IMR-90 (cell line): ENCODE data around the gene ZNF763. TPM values are rescaled to one million over a fixed set of nuclear protein-coding genes. Genes with fewer than 3 reads are reported as not detected.

Source experiments
- ATAC-seq: fragments of 200-7000 bp; cut with Tn5 transposase; 2 replicates; pipeline ENCODE4 v1.9.1; 2020; ENCODE audit warnings: low read depth, mild to moderate bottlenecking, moderate library complexity
- BruUV-seq: library from RNA; stranded (reverse); fragments of 400-500 nt; replicated peaks from 2 replicates; lab custom pipeline; 2021; lab: Mats Ljungman, UMichigan
- CTCF ChIA-PET: fragments of 300-600 bp; formaldehyde crosslinking; extraction: SDS; loops from one replicate; lab custom pipeline; 2021; ENCODE audit warnings: antibody characterized with exemption; lab: Yijun Ruan, JAX
- POLR2A ChIA-PET: fragments of 300-600 bp; sonication (Branson Sonifier 250); formaldehyde crosslinking; loops from one replicate; lab custom pipeline; 2022; ENCODE audit warnings: antibody characterized with exemption; ENCODE audit not compliant: unreplicated experiment; lab: Charles Lee
- DNase-seq: peaks from one replicate; pipeline ENCODE4 v3.0.0; 2013
- H2AFZ ChIP-seq: replicated peaks from 2 replicates; pipeline ENCODE3; 2013; ENCODE audit warnings: low read length, mild to moderate bottlenecking; ENCODE audit not compliant: poor library complexity
- H2AK5ac ChIP-seq: 2 replicates; pipeline ENCODE4 v1.6.1; 2013; ENCODE audit warnings: low read depth, low read length, inconsistent platforms
- H2AK9ac ChIP-seq: replicated peaks from 2 replicates; pipeline ENCODE3; 2013; ENCODE audit warnings: mild to moderate bottlenecking, low read depth, low read length, moderate library complexity; ENCODE audit not compliant: poor library complexity
- H2BK120ac ChIP-seq: 2 replicates; pipeline ENCODE4 v1.6.1; 2013; ENCODE audit warnings: low read depth, low read length, inconsistent platforms
- H2BK15ac ChIP-seq: 3 replicates; pipeline ENCODE4 v1.6.1; 2013; ENCODE audit warnings: low read depth, low read length, inconsistent platforms
- H2BK20ac ChIP-seq: 2 replicates; pipeline ENCODE4 v1.6.1; 2013; ENCODE audit warnings: low read depth, mild to moderate bottlenecking, inconsistent platforms, low read length, moderate library complexity
- H2BK5ac ChIP-seq: 2 replicates; pipeline ENCODE4 v1.6.1; 2013; ENCODE audit warnings: mild to moderate bottlenecking, low read depth, low read length, inconsistent platforms; ENCODE audit not compliant: poor library complexity, severe bottlenecking
- H3K14ac ChIP-seq: replicated peaks from 2 replicates; pipeline ENCODE4 v1.6.1; 2013; ENCODE audit warnings: low read depth, low read length, inconsistent platforms
- H3K18ac ChIP-seq: 2 replicates; pipeline ENCODE4 v1.6.1; 2013; ENCODE audit warnings: low read depth, low read length, control low read depth
- H3K23ac ChIP-seq: 2 replicates; pipeline ENCODE4 v1.6.1; 2013; ENCODE audit warnings: low read depth, low read length, inconsistent platforms
- H3K27ac ChIP-seq: 2 replicates; pipeline ENCODE4 v1.5.1; 2013; ENCODE audit warnings: mild to moderate bottlenecking, control low read depth, low read length; ENCODE audit not compliant: insufficient read depth
- H3K27me3 ChIP-seq: 2 replicates; pipeline ENCODE4 v1.6.1; 2013; ENCODE audit warnings: low read length; ENCODE audit not compliant: control insufficient read depth, insufficient read depth
- H3K36me3 ChIP-seq: 2 replicates; pipeline ENCODE4 v1.6.1; 2013; ENCODE audit warnings: low read length, mixed read lengths; ENCODE audit not compliant: control insufficient read depth, insufficient read depth
- H3K4ac ChIP-seq: 2 replicates; pipeline ENCODE4 v1.6.1; 2013; ENCODE audit warnings: low read depth, low read length, inconsistent platforms
- H3K4me1 ChIP-seq: 2 replicates; pipeline ENCODE4 v1.6.1; 2013; ENCODE audit warnings: low read length, mixed read lengths; ENCODE audit not compliant: control insufficient read depth, insufficient read depth
- H3K4me2 ChIP-seq: 2 replicates; pipeline ENCODE4 v1.6.1; 2013; ENCODE audit warnings: low read depth, mild to moderate bottlenecking, control low read depth, low read length, moderate library complexity
- H3K4me3 ChIP-seq: 2 replicates; pipeline ENCODE4 v1.5.1; 2013; ENCODE audit warnings: low read depth, mild to moderate bottlenecking, control low read depth, low read length, moderate library complexity; ENCODE audit not compliant: insufficient read depth
- H3K56ac ChIP-seq: 2 replicates; pipeline ENCODE4 v1.6.1; 2013; ENCODE audit warnings: low read length, inconsistent platforms; ENCODE audit not compliant: insufficient read depth; ENCODE audit errors: extremely low read depth
- H3K79me1 ChIP-seq, 2 experiments: 2 replicates each; pipeline ENCODE4 v1.6.1; 2013; ENCODE audit warnings: low read length in 2 of 2, inconsistent platforms in 1 of 2, low read depth in 1 of 2
- H3K9ac ChIP-seq: 2 replicates; pipeline ENCODE4 v1.6.1; 2013; ENCODE audit warnings: low read depth, low read length, control low read depth
- H3K9me1 ChIP-seq: 2 replicates; pipeline ENCODE4 v1.6.1; 2013; ENCODE audit warnings: low read length, inconsistent platforms; ENCODE audit not compliant: insufficient read depth
- H3K9me3 ChIP-seq: 2 replicates; pipeline ENCODE4 v1.6.1; 2013; ENCODE audit warnings: low read length; ENCODE audit not compliant: control insufficient read depth, insufficient read depth
- H4K20me1 ChIP-seq: 2 replicates; pipeline ENCODE4 v1.6.1; 2013; ENCODE audit warnings: low read length, inconsistent platforms; ENCODE audit not compliant: insufficient read depth
- H4K5ac ChIP-seq: 2 replicates; pipeline ENCODE4 v1.6.1; 2013; ENCODE audit warnings: mild to moderate bottlenecking, low read depth, low read length, control low read depth
- H4K8ac ChIP-seq, 2 experiments: 2 replicates each; pipeline ENCODE4 v1.6.1; 2013; ENCODE audit warnings: low read depth in 2 of 2, low read length in 2 of 2, control low read depth in 1 of 2, inconsistent platforms in 1 of 2
- H4K91ac ChIP-seq: 2 replicates; pipeline ENCODE4 v1.6.1; 2013; ENCODE audit warnings: low read depth, low read length, inconsistent platforms; ENCODE audit not compliant: insufficient read depth
- CEBPB ChIP-seq: IDR thresholded peaks from 2 replicates; pipeline ENCODE4 v1.6.1; 2012; ENCODE audit warnings: low read depth, low read length, improper control_type of control experiment
- CHD1 ChIP-seq: IDR thresholded peaks from 2 replicates; pipeline ENCODE4 v1.6.1; 2012; ENCODE audit warnings: low read depth, low read length, improper control_type of control experiment
- CTCF ChIP-seq: conservative IDR thresholded peaks from 2 replicates; pipeline ENCODE4 v1.5.1; 2012; ENCODE audit warnings: mild to moderate bottlenecking, low read depth, low read length, improper control_type of control experiment
- MXI1 ChIP-seq: IDR thresholded peaks from 2 replicates; pipeline ENCODE4 v1.6.1; 2012; ENCODE audit warnings: low read depth, mild to moderate bottlenecking, low read length, moderate library complexity, borderline replicate concordance
- NFE2L2 ChIP-seq: fragments of 150-350 bp; IDR thresholded peaks from 2 replicates; pipeline ENCODE4 v1.6.1; 2016; ENCODE audit warnings: low read depth, mild to moderate bottlenecking, low read length
- RAD21 ChIP-seq: IDR thresholded peaks from 2 replicates; pipeline ENCODE4 v1.6.1; 2012; ENCODE audit warnings: low read length, improper control_type of control experiment
- SMC3 ChIP-seq: fragments of 150-350 bp; IDR thresholded peaks from 2 replicates; pipeline ENCODE4 v1.6.1; 2016; ENCODE audit warnings: low read depth, mild to moderate bottlenecking, antibody characterized with exemption, low read length, moderate library complexity
- WGBS, 2 experiments: methylation state at CpG; one replicate each; pipeline versions ENCODE4 v1.1.5 to v1.1.7; 2013; ENCODE audit warnings: missing lambda C conversion rate in 2 of 2; ENCODE audit not compliant: insufficient read length in 1 of 2; ENCODE audit errors: extremely low coverage in 2 of 2; 5-methylcytosine and 5-hydroxymethylcytosine counted together
- dilution Hi-C: fragments of 300-500 bp; cut with HindIII; formaldehyde crosslinking; loops from one replicate; pipeline ENCODE4 v1.14.3; 2018; ENCODE audit warnings: low sequenced_read_pairs; ENCODE audit not compliant: unreplicated experiment
- in situ Hi-C: fragments of 300-500 bp; cut with MboI; formaldehyde crosslinking; loops from 3 replicates; pipeline ENCODE4 v1.14.3; 2019; ENCODE audit warnings: low sequenced_read_pairs, inconsistent platforms, mixed read lengths
- intact Hi-C: fragments of 100-400 bp; cut with micrococcal nuclease; formaldehyde crosslinking; loops from 2 replicates; pipeline ENCODE4 v1.10.0; 2022
- polyA plus RNA-seq, 3 experiments: library from polyadenylated mRNA; depleted of rRNA; stranded (reverse); fragments of >200 nt; gene quantifications; 2 replicates each; pipeline ENCODE4 v1.2.3, GENCODE V29; 2012; ENCODE audit warnings: low replicate concordance in 1 of 3
- total RNA-seq: library from RNA; depleted of rRNA; stranded (reverse); fragments of >200 nt; gene quantifications from 2 replicates; pipeline ENCODE4 v1.2.3, GENCODE V29; 2012

ZNF763 gene
- total and polyA plus RNA-seq, 2 of the 4 experiments (the other 2 are of a cell fraction) = 0.90 to 0.94 TPM

DNA sequence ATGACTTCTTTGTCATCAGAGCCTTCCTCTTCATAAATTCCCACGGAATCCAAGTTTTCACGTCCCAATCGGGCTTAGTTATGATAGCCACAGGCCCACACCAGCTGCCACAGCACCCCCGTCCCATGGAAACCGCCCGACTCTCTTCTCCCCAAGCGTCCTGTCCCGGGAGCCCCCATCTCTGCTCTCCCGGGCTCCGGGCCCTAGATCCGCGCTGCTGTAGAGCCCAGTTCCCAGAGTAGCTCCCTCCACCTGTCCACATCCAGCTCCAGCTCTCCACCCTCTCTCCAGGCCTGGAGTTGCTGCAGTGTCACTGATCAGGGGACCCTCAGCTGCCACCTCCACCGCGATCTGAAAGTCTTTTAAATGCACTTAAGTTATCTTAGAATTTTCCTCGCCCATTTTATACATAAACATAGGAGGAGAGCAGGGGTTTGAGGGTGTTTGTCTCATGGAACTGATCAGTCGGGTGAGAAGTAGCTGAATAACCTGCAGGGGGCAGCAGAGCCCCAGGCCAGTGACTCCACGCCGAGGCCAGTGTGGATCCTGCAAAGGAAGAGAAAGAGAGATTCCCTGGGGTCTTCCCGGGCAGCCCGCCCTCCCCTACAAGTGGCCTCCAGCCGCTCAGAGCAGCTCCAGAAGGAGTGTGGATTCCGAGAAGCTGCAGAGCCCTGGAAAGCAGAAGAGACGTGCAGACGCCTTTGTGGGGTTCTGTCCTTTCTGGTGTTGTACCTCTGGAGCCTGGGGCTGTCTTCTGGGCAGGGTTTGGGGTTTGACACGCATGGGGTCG lies 1.1 kb upstream of the ZNF763 start:
- TF ChIP-seq CHD1 (no peak), NFE2L2 (no peak), CTCF (peak; percentile 78), CEBPB (no peak), RAD21 (peak; percentile 82), MXI1 (no peak), SMC3 (peak; percentile 73)
- H2AFZ ChIP-seq = peak overlapping the region; percentile 11
- peak overlapping the region; percentile 48 for H2AK9ac ChIP-seq
- H4K91ac ChIP-seq = no peak overlapping the region
- H3K9ac ChIP-seq = no peak overlapping the region
- peaks cover 2% of the 10 kb centered on the region; the same call in 1 of the 2 replicates for H3K4me1 ChIP-seq
- no peak overlapping the region for H4K5ac ChIP-seq
- H2BK15ac ChIP-seq = no peak overlapping the region
- no peak overlapping the region; a peak in 1 of 4 replicates for H4K8ac ChIP-seq
- H2AK5ac ChIP-seq = no peak overlapping the region
- H3K56ac ChIP-seq = no peak overlapping the region
- dilution Hi-C loops = no loop called here
- no peak overlapping the region for H3K4ac ChIP-seq
- H3K23ac ChIP-seq = no peak overlapping the region
- H3K14ac ChIP-seq = no peak overlapping the region
- H3K9me1 ChIP-seq = 0 out of 2 replicates have a peak, but pooled peaks cover 3% of the 10 kb centered on the region
- H2BK20ac ChIP-seq = no peak overlapping the region
- whole genome bisulfite sequencing, 2 experiments = 56% methylated on average over 8 of the region's 26 CpGs; no CpG with 5 or more reads in 1 of the 2 experiments
- no peaks in the 10 kb centered on the region for H3K9me3 ChIP-seq
- DNase-seq (peak; percentile 61), ATAC-seq (peak; percentile 66)
- H4K20me1 ChIP-seq = no peaks in the 10 kb centered on the region
- intact Hi-C loops = loop anchor here (1.0 kb wide), 3 partner anchors 25 to 178 kb away; no protein-coding TSS in a partner anchor
- peak overlapping the region; percentile 13; the same call in 1 of the 2 replicates for H3K4me2 ChIP-seq
- no peak overlapping the region for H3K27ac ChIP-seq
- H2BK120ac ChIP-seq = no peak overlapping the region
- in situ Hi-C loops = no loop called here
- no peak overlapping the region for H2BK5ac ChIP-seq
- POLR2A ChIA-PET = no interaction called here
- H3K18ac ChIP-seq = no peak overlapping the region
- no peaks in the 10 kb centered on the region for H3K79me1 ChIP-seq
- no peaks in the 10 kb centered on the region for H3K36me3 ChIP-seq
- H3K4me3 ChIP-seq = no peak overlapping the region
- no TSS peak for BruUV-seq
- H3K27me3 ChIP-seq = no peaks in the 10 kb centered on the region
- CTCF ChIA-PET = interaction anchor here (0.9 to 1.2 kb wide), 3 partner anchors 10 to 40 kb away, joined by 3 to 8 read pairs (median 5); partner anchors contain the start of gene ZNF700
